Islet of Langerhans (tissue), 1 donor: Measurements from ENCODE around the gene MAP1S.

Experiments
- FAIRE-seq: peaks from one replicate; lab custom pipeline; 2011; peaks lifted over from hg19 to GRCh38; lab: Jason Lieb, UNC

MAP1S gene

DNA sequence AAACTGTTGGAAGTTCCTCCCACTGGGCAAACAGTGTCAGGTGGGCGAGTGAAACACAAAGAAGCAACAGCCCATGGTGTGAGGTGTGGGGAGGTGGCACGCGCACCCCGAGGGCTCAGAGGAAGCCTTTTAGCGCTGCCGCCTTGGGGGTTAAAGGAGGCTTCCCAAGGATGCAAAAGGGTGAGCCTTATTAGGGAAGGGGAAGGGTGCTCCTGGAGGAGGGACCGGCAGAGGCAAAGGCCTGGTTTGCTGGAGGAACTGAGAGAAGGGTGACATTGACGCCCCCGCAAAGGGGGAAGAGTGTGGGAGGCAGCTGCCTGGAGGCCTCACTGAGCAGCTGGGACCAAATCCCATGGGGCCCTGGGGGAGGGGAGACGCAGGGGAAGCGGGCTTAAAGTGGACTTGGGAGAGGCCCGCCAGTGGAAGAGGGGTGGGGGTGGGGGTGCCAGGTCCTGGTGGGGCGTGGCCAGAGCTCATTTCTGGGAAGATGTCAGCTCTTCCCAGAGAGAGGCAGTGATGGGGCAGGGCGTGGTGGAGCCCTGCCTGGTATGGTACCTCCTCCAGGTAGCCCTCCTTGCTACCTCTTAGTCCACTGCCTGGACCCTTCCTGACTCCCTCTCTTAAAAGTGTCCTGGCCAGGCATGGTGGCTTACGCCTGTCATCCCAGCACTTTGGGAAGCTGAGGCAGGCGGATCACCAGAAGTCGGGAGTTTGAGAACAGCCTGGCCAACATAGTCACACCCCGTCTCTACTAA, 20.0 kb downstream of the MAP1S start:
- FAIRE-seq: no peak

DNA sequence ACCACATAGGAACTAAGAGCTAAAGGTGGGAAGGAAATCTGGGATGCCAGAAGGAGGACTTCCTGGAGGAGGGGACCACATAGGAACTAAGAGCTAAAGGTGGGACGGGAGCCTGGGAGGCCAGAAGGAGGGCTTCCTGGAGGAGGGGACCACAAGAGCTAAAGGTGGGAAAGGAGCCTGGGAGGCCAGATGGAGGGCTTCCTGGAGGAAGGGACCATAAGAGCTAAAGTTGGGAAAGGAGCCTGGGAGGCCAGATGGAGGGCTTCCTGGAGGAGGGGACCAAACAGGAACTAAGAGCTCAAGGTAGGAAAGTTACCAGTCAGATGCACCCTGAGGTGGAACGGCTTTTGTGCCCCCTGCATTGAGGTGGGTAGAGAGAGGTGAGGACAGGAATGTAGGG, 22.2 kb downstream of the MAP1S start:
- no peak for FAIRE-seq

DNA sequence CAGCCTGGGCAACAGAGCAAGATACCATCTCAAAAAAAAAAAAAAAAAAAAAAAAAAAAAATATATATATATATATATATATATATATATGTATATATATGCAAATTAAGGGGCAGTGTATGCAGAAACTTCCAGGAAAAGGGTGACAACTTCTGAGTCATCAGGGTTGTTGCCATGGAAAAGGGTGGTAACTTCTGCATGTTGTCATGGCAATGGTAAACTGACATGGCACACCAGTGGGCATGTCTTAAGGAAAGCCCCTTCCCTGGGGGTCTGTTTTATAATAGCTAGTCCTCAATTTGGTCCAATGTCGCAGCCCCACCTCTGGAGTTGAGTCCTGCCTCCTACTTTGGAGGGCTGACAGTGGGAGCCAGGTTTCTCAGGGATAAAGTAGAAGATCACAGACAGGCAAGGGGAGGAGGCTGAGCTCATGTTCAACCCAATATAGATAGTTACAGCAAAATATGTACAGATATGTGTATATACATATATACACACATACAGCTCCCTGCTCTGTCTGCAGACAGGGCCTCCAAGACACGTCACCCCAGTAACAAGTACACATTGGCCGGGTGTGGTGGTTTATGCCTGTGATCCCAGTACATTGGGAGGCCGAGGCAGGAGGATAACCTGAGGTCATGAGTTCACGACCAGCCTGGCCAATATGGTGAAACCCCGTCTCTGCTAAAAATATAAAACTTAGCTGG, 24.7 kb downstream of the MAP1S start:
- no peak for FAIRE-seq

DNA sequence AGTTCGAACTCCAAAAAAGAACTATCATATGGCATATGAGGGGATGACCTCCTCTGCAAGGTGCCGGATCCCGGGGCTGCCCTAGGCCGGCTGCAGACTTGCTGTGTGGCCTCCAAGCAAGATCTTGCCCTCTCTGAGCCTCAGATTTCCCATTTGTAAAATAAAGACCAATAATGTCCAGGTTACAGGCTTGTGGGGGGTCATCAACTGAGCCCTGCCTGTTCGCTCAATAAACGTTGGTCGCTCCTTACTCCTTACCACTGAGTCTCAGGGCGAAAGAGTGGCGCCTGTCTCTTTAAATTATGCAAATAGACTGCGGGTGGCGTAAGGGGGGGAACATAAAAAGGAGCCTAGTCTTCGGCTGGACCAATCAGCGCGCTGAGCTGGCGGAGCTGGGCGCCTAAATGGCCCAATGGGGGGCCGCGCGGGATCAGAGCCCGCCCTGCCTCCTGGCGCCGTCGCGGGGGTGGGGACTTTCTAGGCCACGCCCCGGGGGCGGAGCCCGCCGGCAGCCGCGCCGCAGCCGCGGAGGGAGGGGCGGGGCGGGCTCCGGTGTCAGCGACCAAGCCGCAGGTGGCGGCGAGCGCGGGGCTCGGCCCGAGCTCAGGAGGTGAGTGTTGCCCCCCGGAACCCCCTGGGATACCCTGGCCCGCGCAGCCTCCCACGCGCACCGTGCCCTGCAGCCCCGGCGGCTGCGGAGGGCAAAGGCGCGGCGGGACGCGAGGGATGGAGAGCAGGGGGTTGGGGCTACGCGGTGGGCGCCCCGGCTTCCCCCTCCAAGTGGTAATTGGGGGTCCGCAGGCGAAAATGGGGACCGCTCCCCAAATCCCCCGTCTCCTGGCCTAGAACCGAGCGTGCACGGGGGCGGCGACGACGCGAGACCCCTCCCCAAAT, 28.2 kb downstream of the MAP1S start:
- no peak for FAIRE-seq

DNA sequence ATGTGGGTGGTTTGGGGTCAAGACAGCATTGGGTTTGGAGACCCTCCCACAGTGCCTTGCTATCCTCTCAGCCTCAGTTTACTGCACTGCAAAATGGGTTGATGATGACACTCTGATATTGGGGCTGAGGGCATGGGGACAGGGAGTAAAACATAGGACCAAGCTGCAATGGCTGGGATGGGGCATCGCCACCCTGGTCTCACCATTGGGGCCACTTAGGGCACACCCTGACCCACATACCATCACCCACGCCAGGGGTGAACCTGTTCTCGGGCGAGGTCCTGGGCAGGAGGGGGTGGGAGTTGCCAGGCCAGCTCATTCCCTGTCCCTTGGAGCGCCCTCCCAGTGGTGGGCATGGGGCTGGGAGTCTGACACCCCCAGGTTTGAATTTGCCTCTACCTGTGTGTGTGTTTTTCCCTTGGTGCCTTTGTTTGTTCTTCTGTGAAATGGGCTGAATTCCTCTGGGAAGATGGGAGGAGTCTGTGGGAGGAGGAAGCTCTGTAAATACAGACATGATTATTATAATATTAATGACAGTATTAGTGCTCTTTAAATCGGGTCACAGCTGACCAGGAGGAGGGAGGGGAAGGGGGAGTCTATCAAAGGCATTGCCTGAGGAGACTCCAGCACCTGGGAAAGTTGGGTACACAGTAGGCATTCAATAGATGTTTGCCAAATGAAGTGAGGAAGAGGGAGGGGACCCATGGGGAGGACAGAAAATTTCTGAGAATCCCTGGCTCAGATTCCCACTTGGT, 29.8 kb downstream of the MAP1S start:
- no peak for FAIRE-seq

DNA sequence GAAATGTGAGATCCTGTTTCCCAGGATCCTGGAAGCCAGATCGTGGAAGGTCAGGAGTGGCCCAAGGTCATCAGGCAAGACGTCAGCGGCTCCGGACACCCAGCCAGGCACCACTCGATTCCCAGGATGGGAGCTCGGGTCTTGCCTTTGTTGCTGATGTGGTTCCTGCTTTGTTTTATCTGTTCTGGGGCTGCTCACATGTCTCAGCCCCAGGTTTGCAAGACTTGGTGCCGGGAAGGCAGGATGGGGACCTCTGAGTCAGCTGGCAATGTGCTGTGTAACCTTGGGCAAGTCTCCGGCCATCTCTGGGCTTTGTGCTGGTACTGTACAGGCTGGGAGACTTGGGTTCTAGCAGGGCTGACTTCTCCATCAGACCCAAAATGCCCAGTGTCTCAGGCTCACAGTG, 30.6 kb downstream of the MAP1S start:
- no peak for FAIRE-seq

DNA sequence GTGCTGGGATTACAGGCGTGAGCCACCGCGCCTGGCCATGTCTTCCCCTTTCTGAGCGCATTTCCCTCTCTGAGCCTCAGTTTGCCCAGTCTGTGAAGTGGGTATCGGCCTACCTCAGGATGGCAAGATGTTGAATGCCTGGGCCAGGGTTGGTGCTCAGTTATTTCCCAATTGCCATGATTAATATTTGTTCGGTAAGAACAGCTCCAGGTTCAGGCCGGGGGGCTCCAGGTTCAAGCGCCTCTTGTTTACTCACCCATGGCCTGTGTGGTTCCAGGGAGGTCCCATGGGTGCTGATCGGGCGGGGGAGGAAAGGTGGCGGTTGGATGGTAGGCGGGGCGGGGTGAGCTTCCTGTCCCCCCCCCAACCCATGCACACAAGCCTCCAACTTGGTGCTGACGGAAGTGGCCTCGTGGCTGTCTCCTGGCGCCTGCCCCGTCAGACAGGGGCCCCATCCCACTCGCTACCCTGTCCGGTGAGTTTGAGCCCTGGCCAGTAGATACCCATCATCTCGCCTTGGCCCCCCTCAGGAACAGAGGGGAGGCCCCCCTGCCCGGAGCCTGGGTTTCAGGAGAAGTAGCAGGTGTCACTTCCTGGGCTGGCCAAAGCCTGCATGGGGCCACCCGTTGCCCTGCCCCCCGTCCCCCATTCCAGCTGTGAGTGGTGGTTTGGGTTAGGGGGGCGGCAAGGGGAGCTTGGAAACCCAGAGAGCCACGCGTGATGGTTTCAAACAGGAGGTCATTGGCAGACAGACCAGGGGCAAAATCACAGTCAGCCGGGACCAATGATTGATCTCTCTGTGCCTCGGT, 32.0 kb downstream of the MAP1S start, which contains the start of gene FCHO1:
FCHO1 (plus strand) TSS at position 375 of the 809 bp plus-strand sequence. CDS start 3,688 bp downstream, outside the sequence.
- FAIRE-seq: no peak

DNA sequence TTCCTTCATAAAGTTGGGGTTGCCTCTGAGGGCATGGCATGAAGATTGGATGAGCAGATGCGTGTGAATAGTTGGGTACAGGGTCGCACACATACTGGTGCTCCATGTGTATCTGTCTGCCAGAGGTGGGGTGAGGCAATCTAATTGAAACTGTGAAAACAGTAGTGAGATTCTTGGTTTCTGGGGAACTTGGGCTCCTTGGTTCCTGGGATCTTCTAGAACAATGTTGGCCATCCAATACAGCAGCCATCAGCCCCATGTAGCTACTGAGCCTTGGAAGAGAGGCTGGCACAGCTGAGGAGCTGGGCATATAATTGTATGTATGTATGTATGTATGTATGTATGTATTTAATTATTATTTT, 32.6 kb downstream of the MAP1S start:
- no peak for FAIRE-seq

DNA sequence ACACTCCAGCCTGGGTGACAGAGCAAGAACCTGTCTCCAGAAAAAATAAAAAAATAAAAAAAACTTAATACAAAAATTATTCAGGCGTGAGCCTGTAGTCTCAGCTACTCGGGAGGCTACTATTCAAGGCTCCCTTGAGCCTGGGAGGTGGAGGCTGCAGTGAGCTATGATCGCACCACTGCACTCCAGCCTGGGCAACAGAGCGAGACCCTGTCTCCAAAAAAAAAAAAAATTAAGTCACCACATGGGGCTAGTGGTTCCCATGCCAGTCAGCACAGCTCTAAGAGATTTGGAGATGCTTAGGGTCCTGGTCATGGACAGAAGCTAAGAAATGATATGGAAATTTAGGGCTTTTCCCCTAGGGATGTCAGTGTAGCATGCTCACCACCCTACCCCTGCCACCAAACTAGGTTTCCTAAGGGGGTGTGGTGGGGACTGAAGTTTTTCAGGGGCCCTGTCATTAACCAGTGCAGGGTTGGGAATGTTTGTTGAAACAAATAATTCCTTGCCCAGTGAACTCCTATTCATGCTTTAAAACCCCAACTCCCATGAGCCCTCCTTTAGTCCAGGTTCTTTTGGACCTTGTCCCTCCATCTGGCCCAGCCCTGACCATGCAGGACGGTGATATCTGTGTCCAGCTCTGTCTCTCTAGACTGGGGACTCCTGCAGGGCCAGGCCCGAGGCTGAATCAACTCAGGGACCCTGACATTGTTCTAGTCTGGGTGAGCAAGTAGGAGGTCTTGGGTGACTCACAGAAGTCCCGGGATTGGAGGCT, 33.8 kb downstream of the MAP1S start:
- FAIRE-seq: no peak

DNA sequence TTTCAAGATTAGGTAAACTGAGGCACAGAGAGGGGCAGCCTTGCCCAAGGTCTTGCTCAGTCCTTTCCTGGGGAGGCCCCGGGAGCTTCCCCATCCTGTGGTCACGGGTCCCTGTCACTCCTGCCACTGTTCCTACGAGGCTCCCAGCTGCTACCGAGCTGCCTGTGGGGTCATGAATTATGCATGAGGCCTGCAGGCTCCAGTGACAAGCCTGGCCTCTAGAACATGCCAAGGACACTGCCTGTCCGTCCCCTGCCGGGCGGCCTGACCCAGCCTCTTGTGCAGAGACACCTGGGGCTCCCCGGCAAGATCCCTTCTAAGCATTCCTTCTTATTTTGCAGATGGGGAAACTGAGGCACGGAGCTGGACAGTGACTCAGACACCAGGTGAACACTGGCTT, 34.7 kb downstream of the MAP1S start:
- no peak for FAIRE-seq

DNA sequence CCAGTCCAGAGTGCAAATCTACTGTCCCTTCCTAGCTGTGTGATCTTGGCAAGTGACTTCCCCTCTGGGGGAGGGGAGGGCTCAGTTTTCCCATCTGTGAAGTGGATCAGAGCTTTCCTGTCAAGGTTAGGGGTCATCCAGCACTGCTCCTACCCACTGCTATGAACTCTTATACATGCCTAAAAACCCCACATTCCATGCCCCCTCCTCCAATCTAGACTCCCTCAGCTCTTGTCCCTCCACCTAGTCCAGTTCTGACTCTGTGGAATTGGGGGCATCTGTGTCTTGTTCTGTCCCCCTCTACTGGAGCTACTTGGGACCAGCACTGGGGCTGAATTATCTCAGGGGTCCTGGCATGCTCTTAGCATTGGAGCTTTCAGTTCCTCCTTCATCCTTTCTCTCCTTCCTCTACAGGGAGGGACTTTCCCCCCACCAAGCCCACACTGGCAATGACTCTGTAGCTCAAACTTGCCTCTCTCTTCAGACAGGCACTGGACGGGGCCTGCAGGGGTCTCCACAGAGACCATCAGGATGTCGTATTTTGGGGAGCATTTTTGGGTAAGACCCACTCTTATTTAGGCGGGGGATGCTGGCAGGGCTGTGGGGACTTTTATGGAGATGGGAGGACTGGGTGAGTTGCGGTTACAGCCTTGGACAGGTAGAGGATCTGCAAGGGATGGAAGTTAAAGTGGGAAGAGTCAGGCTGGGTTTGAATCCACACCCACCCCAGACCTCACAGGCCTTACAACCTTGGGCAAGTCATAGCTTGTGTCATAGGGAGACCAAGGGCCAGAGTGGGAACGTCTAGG, 35.6 kb downstream of the MAP1S start:
- FAIRE-seq: no peak

DNA sequence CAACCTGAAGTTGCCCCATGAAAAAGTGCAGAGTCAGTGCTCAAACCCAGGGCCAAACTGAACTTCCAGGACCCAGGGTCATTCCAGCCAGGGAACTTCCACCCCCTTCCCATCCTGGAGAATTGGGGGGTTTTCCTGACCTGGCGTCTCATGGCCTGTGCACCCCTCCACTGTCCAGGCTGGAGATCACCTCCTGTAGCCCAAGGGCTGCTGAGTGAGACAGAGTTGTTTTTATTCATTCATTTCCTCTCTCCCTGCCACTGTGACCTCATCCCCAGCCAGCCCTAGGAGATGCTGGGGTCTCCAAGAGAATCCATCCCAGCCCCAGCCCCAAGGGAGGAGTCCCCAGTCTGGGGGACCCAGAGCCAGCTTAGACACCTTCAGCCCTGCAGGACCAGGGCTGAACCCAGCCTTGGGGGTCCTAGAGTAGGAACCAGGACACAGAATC, 36.2 kb downstream of the MAP1S start:
- no peak for FAIRE-seq

DNA sequence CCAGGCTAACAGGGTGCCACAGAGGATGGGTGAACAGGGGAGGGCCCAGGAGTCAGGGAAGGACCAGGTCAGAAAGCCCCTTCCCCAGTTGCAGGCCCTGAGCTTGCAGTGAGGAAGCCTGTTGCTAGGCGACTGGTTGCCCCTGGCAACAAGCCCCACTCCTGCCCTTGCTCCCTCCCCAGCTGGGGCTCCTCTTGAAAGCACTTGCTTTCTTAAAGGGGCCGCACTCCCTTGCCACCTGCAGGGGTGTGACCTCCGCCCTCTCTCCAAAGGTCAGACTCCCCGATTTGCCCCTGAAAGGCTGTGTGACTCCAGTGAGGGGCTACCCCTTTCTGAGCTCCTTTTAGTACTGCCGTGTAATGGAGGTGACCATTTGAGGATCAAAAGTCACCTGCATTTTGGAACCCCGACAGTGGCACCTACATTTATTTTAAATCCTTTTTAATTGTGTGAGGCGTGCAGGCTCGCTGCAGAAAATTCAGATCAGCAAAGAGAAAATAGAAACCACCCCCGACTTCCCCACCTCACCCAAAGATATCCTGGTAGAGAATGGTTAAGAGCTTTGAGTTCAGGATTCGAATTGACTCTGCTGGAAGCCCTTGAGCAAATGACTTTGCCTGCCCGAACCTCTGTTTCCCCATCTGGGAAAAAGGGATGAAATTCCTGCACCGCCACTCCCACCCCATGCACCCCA, 36.8 kb downstream of the MAP1S start:
- no peak for FAIRE-seq

DNA sequence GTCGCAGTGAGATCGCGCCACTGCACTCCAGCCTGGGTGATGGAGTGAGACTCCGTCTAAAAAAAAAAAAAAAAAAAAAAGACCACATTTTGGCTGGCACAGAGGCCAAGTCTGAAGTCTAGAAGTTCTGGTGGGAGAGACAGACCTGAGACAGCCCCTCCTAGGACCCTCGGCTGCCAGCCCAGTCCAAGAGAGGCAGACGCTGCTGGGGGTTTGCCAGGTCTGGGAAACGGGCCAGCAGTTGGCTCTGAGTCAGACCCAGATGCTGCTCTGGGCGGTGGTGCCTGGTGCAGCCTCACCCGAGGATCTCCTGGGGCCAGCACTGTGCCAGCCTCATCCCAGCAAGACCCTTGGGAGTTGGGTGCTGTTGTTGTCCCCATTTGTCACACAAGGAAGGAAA, 37.8 kb downstream of the MAP1S start:
- FAIRE-seq: no peak

DNA sequence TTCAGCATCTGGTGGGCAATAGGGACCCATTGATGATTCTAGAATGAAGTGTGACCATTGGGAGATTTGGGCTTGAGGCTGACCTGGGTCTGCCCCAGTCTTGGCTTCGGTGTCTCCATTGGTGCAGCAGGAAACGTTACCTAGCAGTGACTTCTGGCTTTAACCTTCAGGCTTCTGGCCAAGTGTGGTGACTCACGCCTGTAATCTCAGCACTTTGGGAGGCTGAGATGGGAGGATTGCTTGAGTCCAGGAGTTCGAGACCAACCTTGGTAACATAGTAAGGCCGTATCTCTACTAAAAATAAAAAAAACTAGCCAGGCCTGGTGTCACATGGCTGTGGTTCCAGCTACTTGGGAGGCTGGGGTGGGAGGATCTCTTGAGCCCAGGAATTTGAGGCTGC, 39.2 kb downstream of the MAP1S start:
- FAIRE-seq: no peak

DNA sequence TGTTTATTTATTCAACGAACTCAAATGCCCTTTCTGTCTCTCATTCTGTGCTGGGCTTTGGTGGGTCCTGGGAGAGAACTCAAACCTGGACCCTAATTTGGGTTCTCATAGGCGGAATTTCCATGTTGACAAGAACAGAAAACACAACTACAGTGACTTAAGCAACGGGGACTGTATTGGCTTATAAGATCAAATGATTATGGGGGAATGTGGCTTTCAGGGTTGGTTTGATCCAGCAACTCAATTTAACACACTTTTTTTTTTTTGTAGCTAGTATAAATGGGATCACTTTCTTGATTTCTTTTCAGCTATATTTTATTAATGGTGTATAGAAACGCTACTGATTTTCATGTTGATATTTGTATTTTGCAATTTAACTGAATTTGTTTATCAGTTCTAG, 41.9 kb downstream of the MAP1S start:
- FAIRE-seq: no peak

DNA sequence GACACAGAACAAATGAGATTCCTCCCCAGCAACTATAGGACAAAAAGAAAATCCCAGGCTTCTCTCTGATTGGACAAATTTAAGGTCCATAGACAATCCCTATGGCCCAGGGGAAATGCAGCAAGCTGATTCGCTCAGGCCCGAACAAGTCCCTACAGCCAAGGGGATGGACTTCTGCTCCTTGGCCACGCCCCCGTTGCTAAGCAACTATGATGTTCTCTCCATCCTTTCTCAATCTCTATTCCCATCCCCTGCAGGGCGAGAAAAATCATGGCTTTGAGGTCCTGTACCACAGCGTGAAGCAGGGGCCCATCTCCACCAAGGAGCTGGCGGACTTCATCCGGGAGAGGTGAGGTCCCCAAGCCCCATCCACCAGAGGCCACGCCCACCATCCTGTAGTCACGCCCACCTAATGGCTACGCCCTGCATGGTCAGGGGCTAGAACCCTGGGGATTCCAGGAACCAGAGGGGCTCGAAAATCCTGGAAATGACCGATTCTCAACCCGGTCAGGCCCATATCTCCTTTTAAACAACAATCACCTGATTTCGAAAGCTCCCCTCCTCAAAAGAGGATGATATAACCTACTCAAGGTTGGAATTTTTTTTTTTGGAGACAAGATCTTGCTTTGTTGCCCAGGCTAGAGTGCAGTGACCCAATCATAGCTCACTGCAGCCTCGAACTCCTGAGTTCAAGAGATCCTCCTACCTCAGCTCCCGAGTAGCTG, 43.4 kb downstream of the MAP1S start:
- no peak for FAIRE-seq

DNA sequence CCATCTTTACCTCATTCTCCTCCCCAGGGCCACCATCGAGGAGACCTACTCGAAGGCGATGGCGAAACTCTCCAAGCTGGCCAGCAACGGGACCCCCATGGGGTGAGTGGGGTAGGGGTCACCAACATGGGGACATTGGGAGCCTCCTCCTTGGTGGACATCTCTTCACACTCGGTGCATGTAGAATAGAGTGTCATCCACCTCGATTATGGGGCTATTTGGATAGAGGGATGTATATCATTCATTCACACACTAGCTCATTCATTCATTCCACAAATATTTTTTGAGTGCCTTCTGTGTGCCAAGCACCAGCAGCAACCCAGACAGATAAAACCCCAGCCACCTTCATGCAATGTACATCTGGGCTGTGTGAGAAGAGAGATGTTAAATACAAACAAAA, 45.1 kb downstream of the MAP1S start:
- no peak for FAIRE-seq
